SU-DHL-6 (cell line): Measurements from ENCODE around the gene MROH2A.

Experiments used
- H2AFZ ChIP-seq: fragments of 200-600 bp; sonication (generic); 2 replicates; pipeline ENCODE4 v1.6.1; 2014; ENCODE audit warnings: low read depth, mild to moderate bottlenecking, moderate library complexity, mixed read lengths, antibody characterized with exemption, low read length; ENCODE audit not compliant: severe bottlenecking
- H3F3A ChIP-seq: fragments of 200-600 bp; shearing (Covaris generic); 2 replicates; pipeline ENCODE4 v1.6.0; 2016; ENCODE audit warnings: antibody characterized with exemption, mild to moderate bottlenecking; ENCODE audit not compliant: insufficient read depth
- H3K27ac ChIP-seq: fragments of 200-600 bp; sonication (generic); 2 replicates; pipeline ENCODE4 v1.5.1; 2016; ENCODE audit warnings: low read depth, mild to moderate bottlenecking, low read length, moderate library complexity, mixed read lengths
- H3K27me3 ChIP-seq: fragments of 200-600 bp; sonication (generic), shearing (Covaris generic); 2 replicates; pipeline ENCODE4 v1.6.0; 2014; ENCODE audit warnings: mild to moderate bottlenecking, low read length
- H3K36me3 ChIP-seq: fragments of 200-600 bp; sonication (generic); 2 replicates; pipeline ENCODE4 v1.6.1; 2014; ENCODE audit warnings: mild to moderate bottlenecking, low read length, mixed read lengths
- H3K4me2 ChIP-seq: fragments of 300-600, 200-600 bp; shearing (Covaris generic), sonication (generic); 2 replicates; pipeline ENCODE4 v1.6.0; 2014; ENCODE audit warnings: low read length, low read depth, mild to moderate bottlenecking; ENCODE audit not compliant: poor library complexity, severe bottlenecking
- H3K4me3 ChIP-seq: fragments of 200-600 bp; sonication (generic); 2 replicates; pipeline ENCODE4 v1.5.1; 2014; ENCODE audit warnings: antibody characterized with exemption, low read length, mild to moderate bottlenecking, mixed read lengths; ENCODE audit not compliant: insufficient read depth, poor library complexity, severe bottlenecking
- H3K79me2 ChIP-seq: fragments of 200-600 bp; sonication (generic); 2 replicates; pipeline ENCODE4 v1.6.1; 2014; ENCODE audit warnings: mild to moderate bottlenecking, low read length, moderate library complexity; ENCODE audit not compliant: insufficient read depth
- H3K9ac ChIP-seq: fragments of 200-600 bp; sonication (generic); 2 replicates; pipeline ENCODE4 v1.7.0; 2014; ENCODE audit warnings: mild to moderate bottlenecking, low read length
- H3K9me2 ChIP-seq: fragments of 200-600 bp; sonication (generic); replicated peaks from 2 replicates; pipeline ENCODE4 v1.6.1; 2014; ENCODE audit warnings: low read length; ENCODE audit not compliant: insufficient read depth
- H3K9me3 ChIP-seq: fragments of 200-600 bp; sonication (generic); 2 replicates; pipeline ENCODE4 v1.6.1; 2014; ENCODE audit warnings: low read length, mixed read lengths; ENCODE audit not compliant: insufficient read depth
- H4K20me1 ChIP-seq: fragments of 200-600 bp; sonication (generic); 2 replicates; pipeline ENCODE4 v1.6.1; 2014; ENCODE audit warnings: low read depth, mild to moderate bottlenecking, antibody characterized with exemption, low read length, moderate library complexity, mixed read lengths
- CTCF ChIP-seq: fragments of 200-600 bp; sonication (generic); IDR thresholded peaks from one replicate; pipeline ENCODE4 v1.5.1; 2017; ENCODE audit warnings: antibody characterized with exemption, mild to moderate bottlenecking, low read length, moderate library complexity; ENCODE audit not compliant: insufficient read depth, poor library complexity, severe bottlenecking
- EZH2phosphoT487 ChIP-seq: fragments of 200-600 bp; sonication (generic), shearing (Covaris generic); conservative IDR thresholded peaks from 2 replicates; pipeline ENCODE4 v1.6.1; 2018; ENCODE audit warnings: mild to moderate bottlenecking, antibody characterized with exemption, low read length, moderate library complexity, mixed read lengths

Gene MROH2A

DNA sequence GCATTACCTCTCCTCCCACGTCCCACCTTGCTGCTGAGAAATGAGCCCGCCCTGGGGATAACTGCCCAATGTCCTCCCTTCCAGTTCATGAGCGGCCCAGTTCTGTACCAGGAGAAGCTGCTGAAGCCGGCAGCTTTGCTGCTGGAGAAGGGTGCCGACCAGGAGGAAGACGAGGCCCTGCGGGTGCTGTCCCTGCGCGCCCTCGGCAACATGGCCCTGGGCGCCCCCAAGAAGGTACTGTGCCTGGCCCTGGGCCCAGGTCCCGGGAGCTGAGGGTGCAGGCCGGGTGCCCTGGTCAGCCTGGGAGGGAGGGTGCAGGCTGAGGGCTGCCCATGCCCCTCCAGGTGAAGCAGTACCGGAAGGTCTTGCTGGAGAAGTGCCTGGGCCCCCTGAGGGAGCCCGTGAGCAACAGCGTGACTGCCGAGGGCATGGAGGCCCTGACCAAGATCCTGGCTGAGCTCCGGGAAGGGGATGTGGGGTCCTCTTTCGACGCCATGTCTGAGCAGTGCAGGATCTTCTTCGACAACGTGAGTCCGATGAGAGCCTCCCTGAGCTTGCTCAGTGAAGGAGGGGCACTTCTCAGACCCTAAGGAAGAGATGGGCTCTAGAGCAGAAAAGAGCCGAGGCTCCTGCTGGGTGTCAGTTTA is 50.5 kb downstream of the MROH2A start:
- Histone ChIP-seq H3K9ac (no peak overlapping the region), H3K79me2 (no peaks in the 10 kb centered on the region), H3F3A (peaks cover 24% of the 10 kb centered on the region), H3K4me2 (no peak overlapping the region), H3K9me2 (no peaks in the 10 kb centered on the region), H3K4me3 (no peak overlapping the region), H4K20me1 (no peaks in the 10 kb centered on the region), H2AFZ (no peak overlapping the region), H3K27me3 (no peaks in the 10 kb centered on the region), H3K36me3 (no peaks in the 10 kb centered on the region), H3K27ac (no peak overlapping the region), H3K9me3 (no peaks in the 10 kb centered on the region)
- no peak for TF ChIP-seq CTCF
- TF ChIP-seq EZH2phosphoT487: no peak

GRCh38 chr2:233829193-233830110 is 51.3 kb downstream of the MROH2A start:
- no peaks in the 10 kb centered on the region for H3K79me2 ChIP-seq
- H3K27me3 ChIP-seq: no peaks in the 10 kb centered on the region
- no peak overlapping the region for H3K27ac ChIP-seq
- no peak overlapping the region for H2AFZ ChIP-seq
- H4K20me1 ChIP-seq: no peaks in the 10 kb centered on the region
- H3K36me3 ChIP-seq: no peaks in the 10 kb centered on the region
- TF ChIP-seq EZH2phosphoT487: no peak
- TF ChIP-seq CTCF: no peak
- no peak overlapping the region for H3K4me2 ChIP-seq
- no peak overlapping the region for H3K9ac ChIP-seq
- H3K4me3 ChIP-seq: no peak overlapping the region
- H3K9me2 ChIP-seq: no peaks in the 10 kb centered on the region
- H3F3A ChIP-seq: peaks cover 32% of the 10 kb centered on the region
- H3K9me3 ChIP-seq: no peaks in the 10 kb centered on the region

GRCh38 chr2:233830111-233830802 is 52.1 kb downstream of the MROH2A start:
- H3K4me3 ChIP-seq: no peak overlapping the region
- H4K20me1 ChIP-seq: no peaks in the 10 kb centered on the region
- no peaks in the 10 kb centered on the region for H3K27me3 ChIP-seq
- H3K36me3 ChIP-seq: no peaks in the 10 kb centered on the region
- H3K79me2 ChIP-seq: no peaks in the 10 kb centered on the region
- peaks cover 40% of the 10 kb centered on the region for H3F3A ChIP-seq
- H3K9ac ChIP-seq: no peak overlapping the region
- H3K27ac ChIP-seq: peak overlapping the region; percentile 90
- no peaks in the 10 kb centered on the region for H3K9me3 ChIP-seq
- H3K9me2 ChIP-seq: no peaks in the 10 kb centered on the region
- no peak overlapping the region for H2AFZ ChIP-seq
- no peak for TF ChIP-seq CTCF
- TF ChIP-seq EZH2phosphoT487: no peak
- H3K4me2 ChIP-seq: peak overlapping the region; percentile 56
